GM12892 (cell line): Measurements from ENCODE around the gene SDHC.

Experiments used
- POLR2A ChIP-seq: IDR thresholded peaks from 2 replicates; pipeline ENCODE4 v1.6.1; 2011; ENCODE audit warnings: low read depth, low read length, control low read depth
- POLR2AphosphoS5 ChIP-seq: IDR thresholded peaks from 2 replicates; pipeline ENCODE4 v1.6.1; 2011; ENCODE audit warnings: low read depth, low read length, control low read depth

DNA sequence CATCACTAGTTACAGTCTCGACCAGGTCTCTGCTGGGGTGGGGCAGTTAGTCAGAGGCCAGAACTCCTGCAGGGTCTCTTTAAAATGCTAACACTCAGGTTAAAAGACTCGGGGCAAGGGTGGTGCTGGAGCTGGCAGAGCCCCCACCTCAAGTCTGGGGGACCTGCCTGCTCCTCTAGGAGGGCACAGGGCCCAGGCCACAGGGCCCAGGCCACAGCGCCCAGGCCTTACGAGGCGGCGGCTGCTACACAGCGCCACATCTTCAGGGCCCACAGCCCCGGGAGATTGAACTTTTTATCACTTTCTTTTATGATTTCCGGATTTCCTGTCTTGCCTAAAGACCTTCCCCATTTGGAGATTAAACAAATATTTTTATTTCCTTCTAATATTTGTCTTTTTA is 14.8 kb upstream of the SDHC start:
- TF ChIP-seq POLR2A, result no peak
- no peak for TF ChIP-seq POLR2AphosphoS5
